Mononuclear cell (primary cell): Measurements from ENCODE around the gene EGFL8. TPM values are rescaled to one million over a fixed set of nuclear protein-coding genes. Genes with fewer than 3 reads are reported as not detected.

ENCODE experiments used
- H3K27me3 ChIP-seq: 2 replicates; pipeline ENCODE4 v1.6.0; 2011; ENCODE audit warnings: low read length, control low read depth; ENCODE audit not compliant: insufficient read depth
- H3K4me1 ChIP-seq: 2 replicates; pipeline ENCODE4 v1.5.1; 2011; ENCODE audit warnings: mild to moderate bottlenecking, low read length, control low read depth; ENCODE audit not compliant: insufficient read depth
- H3K4me3 ChIP-seq: 2 replicates; pipeline ENCODE4 v1.5.1; 2011; ENCODE audit warnings: mild to moderate bottlenecking, low read length, moderate library complexity
- H3K9me3 ChIP-seq: 2 replicates; pipeline ENCODE4 v1.5.1; 2011; ENCODE audit warnings: low read depth, mild to moderate bottlenecking, control low read depth, low read length
- total RNA-seq: library from RNA; depleted of rRNA; stranded (reverse); fragments of >200 nt; gene quantifications from one replicate; pipeline ENCODE4 v1.2.3, GENCODE V29; 2012

EGFL8 gene
- 0.73 TPM for total RNA-seq

GRCh38 chr6:32164295-32164694, at the start of gene EGFL8:
Gene EGFL8, plus strand, starts transcription at chr6:32164595. Its CDS starts 1,571 bp downstream, at chr6:32166166.
- Histone ChIP-seq H3K4me1 (no peaks in the 10 kb centered on the region), H3K9me3 (no peaks in the 10 kb centered on the region), H3K4me3 (no peak within 1 kb of the TSS), H3K27me3 (no peaks in the 10 kb centered on the region)

DNA sequence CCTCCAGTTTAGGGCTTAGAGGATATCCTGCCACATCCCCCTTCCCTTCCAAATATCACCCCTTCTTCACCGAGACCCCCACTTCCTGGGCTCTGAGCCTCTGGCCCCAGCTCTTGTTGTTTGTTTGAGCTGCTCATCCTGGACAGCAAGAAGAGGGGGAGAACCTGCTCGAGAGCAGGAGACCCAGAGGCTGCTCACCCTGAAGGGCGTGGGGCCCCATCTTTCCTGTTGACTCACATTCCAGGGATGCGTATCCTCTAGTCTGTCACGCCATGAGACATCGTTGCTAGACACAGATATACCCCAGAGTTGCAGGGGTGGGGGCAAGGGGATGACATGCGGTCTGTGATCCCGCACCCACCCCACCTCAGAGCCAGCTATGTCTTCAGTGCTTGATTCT, 49.6 kb upstream of the EGFL8 start:
- Histone ChIP-seq H3K27me3 (no peaks in the 10 kb centered on the region), H3K4me1 (no peaks in the 10 kb centered on the region), H3K4me3 (no peak overlapping the region), H3K9me3 (no peaks in the 10 kb centered on the region)

DNA sequence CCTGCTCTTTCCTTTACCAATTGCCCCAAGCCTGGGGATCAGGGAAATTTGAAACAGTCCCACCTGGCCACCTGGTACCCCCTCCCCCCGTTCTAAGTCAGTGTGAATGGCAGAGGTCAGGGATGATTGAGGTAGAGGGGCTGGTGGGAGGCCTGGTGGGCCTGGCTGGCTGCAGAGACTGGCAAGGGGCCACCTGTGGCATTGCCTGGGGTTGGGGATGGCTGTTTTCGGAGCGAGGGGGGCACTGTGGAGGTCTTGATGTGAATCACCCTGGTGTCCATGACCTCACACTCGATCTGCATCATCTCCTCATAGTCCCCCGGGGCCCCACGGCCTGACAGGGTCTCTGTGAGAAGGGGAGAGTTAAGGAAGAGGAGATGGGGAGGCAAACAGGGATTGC, 48.8 kb upstream of the EGFL8 start:
- H3K4me3 ChIP-seq: no peak overlapping the region
- H3K9me3 ChIP-seq: no peaks in the 10 kb centered on the region
- H3K4me1 ChIP-seq: no peaks in the 10 kb centered on the region
- no peaks in the 10 kb centered on the region for H3K27me3 ChIP-seq

DNA sequence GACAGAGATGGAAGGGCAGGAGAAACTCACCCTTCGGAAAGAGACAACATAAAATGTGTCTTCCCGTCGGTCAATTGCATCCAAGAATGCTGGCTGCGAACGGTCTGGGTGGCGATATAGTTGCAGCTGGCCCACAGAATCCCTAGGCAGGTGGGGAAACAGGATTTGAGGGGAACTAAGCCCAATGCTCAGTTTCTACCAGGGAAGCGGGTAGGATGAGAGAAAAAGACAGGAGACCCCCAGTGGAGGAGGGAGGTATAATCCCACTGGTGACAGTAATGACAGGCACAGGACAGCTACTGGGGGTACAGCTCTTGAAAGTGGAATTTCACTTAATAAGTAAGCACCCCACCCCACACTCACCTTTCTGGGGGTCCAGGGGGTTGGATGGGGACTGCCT, 47.7 kb upstream of the EGFL8 start:
- H3K27me3 ChIP-seq: no peaks in the 10 kb centered on the region
- no peak overlapping the region for H3K4me3 ChIP-seq
- no peaks in the 10 kb centered on the region for H3K9me3 ChIP-seq
- no peaks in the 10 kb centered on the region for H3K4me1 ChIP-seq

DNA sequence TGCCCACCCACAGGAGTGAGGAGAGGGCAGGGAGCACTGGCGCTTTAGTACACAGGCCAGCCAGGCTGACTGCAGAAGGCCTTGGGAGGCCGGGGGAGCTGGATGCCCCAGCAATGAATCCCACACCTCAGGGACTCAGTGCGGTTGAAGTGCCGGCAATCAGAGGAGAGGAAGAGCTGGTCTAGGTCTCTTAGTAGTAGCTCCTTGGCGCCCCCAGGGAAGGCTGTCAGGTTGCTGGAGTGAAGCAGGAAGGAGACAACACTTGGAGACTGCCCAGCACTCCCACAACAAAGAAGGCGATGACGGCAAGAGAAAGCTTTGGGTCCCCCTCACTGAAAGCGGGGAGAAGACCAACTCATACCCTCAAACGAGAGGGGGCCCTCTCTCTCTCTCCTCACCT, 46.9 kb upstream of the EGFL8 start:
- Histone ChIP-seq H3K4me3 (no peak overlapping the region), H3K9me3 (no peaks in the 10 kb centered on the region)

GRCh38 chr6:32118782-32119628, 45.4 kb upstream of the EGFL8 start:
- no peaks in the 10 kb centered on the region for H3K27me3 ChIP-seq
- H3K4me3 ChIP-seq: no peak overlapping the region
- no peaks in the 10 kb centered on the region for H3K4me1 ChIP-seq
- H3K9me3 ChIP-seq: no peaks in the 10 kb centered on the region

More for the DNA sequence above, 46.9 kb upstream of the EGFL8 start:
- no peaks in the 10 kb centered on the region for H3K4me1 ChIP-seq
- no peaks in the 10 kb centered on the region for H3K27me3 ChIP-seq

DNA sequence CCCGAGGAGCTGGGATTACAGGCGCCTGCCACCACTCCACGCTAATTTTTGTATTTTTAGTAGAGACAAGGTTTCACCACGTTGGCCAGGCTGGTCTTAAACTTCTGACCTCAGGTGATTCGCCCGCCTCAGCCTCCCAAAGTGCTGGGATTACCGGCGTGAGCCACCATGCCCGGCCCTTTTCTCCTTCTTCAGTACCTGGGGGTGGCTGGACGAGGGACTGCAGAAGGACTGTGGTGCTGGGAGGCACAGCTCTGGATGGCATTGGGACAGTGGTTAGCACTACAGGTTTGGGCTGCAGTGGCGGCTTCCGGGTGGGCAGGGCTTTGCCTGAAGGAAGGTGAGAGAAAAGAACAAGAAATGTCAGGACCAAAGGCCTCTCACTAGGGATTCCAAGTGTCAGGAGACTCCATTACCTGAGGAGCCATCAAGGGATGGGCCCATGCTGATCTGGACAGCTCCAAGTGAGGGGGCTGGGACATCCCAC, 43.8 kb upstream of the EGFL8 start:
- H3K27me3 ChIP-seq: no peaks in the 10 kb centered on the region

GRCh38 chr6:32123681-32124080, 40.7 kb upstream of the EGFL8 start:
- Histone ChIP-seq H3K4me1 (peaks cover 19% of the 10 kb centered on the region), H3K27me3 (no peaks in the 10 kb centered on the region), H3K4me3 (no peak overlapping the region), H3K9me3 (no peaks in the 10 kb centered on the region)

More for the DNA sequence above, 43.8 kb upstream of the EGFL8 start:
- no peaks in the 10 kb centered on the region for H3K9me3 ChIP-seq
- no peaks in the 10 kb centered on the region for H3K4me1 ChIP-seq
- no peak overlapping the region for H3K4me3 ChIP-seq

DNA sequence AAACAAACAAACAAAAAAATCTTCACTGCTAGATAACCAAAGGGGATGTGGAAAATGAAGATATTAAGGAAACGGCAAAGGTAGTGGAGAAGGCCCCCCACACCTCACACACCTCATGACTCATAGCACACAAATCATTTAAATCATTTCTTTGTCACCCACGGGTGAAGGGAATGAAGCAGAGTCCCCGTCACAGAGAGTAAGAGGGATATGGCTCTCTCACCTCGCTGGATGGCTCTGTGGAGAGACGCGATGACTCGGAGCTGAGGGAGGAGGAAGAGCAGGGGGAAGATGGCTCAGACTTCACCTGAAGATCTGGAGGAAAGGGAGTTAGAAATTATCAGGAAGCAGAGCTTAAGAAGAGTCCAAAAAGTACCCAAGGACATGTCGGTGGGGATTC, 37.5 kb upstream of the EGFL8 start:
- Histone ChIP-seq H3K4me3 (peak overlapping the region; percentile 99), H3K27me3 (no peaks in the 10 kb centered on the region)

GRCh38 chr6:32127409-32127716, 37.0 kb upstream of the EGFL8 start:
- Histone ChIP-seq H3K9me3 (no peaks in the 10 kb centered on the region), H3K4me3 (peak overlapping the region; percentile 99), H3K4me1 (peaks cover 38% of the 10 kb centered on the region), H3K27me3 (no peaks in the 10 kb centered on the region)

More for the DNA sequence above, 37.5 kb upstream of the EGFL8 start:
- Histone ChIP-seq H3K9me3 (no peaks in the 10 kb centered on the region), H3K4me1 (peaks cover 38% of the 10 kb centered on the region)

GRCh38 chr6:32127717-32128592, 36.4 kb upstream of the EGFL8 start, which contains the start of gene ATF6B:
Gene ATF6B, minus strand, starts transcription at chr6:32128246. Its CDS starts 39 bp downstream, at chr6:32128207.
- peak within 1 kb of the TSS; percentile 99 for H3K4me3 ChIP-seq
- H3K4me1 ChIP-seq: peaks cover 38% of the 10 kb centered on the region
- no peaks in the 10 kb centered on the region for H3K27me3 ChIP-seq
- H3K9me3 ChIP-seq: no peaks in the 10 kb centered on the region

- Histone ChIP-seq H3K4me3 (no peak overlapping the region), H3K27me3 (no peaks in the 10 kb centered on the region), H3K4me1 (peaks cover 38% of the 10 kb centered on the region), H3K9me3 (no peaks in the 10 kb centered on the region)
These were observed 35.6 kb upstream of the EGFL8 start for GRCh38 chr6:32128751-32129296.

- H3K4me1 ChIP-seq: peaks cover 38% of the 10 kb centered on the region
- no peaks in the 10 kb centered on the region for H3K9me3 ChIP-seq
- peak overlapping the region; percentile 52 for H3K4me3 ChIP-seq
These were observed 34.9 kb upstream of the EGFL8 start for GRCh38 chr6:32129297-32130088.

GRCh38 chr6:32131439-32131948, 32.9 kb upstream of the EGFL8 start:
- no peaks in the 10 kb centered on the region for H3K27me3 ChIP-seq
- H3K4me3 ChIP-seq: no peak overlapping the region
- H3K4me1 ChIP-seq: peaks cover 35% of the 10 kb centered on the region
- no peaks in the 10 kb centered on the region for H3K9me3 ChIP-seq

More at GRCh38 chr6:32129297-32130088, 34.9 kb upstream of the EGFL8 start:
- no peaks in the 10 kb centered on the region for H3K27me3 ChIP-seq
